SKM-1 (cell line): ENCODE measurements around the gene BCL6.
A peak's percentile ranks its signal among the peaks of the same experiment; 100 is the strongest.

ENCODE experiments used
- DNase-seq: peaks from one replicate; lab custom pipeline; 2025; ENCODE audit not compliant: unreplicated experiment; lab: John Stamatoyannopoulos, UW

BCL6 gene

DNA sequence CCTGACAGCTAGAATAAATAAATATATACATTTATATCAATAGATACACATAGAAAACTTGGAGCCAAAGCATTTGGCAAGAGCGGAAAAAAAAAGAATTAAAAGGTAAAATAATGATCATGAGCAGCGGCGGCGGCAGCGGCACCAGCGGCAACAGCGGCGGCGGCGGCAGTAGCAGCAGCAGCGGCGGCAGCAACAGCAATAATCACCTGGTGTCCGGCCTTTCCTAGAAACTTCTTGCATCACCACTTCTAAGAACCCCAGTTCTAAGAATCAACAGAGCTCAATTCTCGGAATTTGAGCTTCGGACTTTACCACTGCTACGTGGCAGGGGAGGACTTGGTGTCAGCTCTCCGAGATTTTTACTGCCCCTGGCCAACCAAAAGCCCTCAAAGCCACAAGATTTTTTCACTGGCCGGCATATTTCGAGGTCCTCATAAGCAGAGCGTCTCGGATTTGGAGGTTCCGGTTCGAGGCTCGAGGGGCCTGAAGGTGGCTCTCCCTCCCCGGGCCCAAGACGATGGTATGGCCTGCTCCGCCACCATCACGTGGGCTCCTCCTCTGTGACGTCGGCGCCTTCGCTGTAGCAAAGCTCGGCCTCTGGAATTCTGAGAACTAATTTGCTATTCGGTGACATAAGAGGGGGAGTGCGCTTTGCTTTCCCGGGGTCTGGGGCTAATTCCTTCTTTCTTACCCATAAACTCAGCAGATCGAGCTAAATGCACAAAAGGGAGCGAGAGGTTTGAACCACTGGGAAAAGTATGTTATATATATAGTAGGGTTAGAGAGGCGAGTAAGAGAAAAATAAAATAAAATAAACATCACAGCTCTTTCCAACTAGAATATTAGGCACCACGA is at the start of gene BCL6:
Gene BCL6, minus strand, starts transcription at position 268 of the 858 bp plus-strand sequence. CDS start 11,775 bp downstream, outside the sequence.
- DNase-seq = peak; percentile 92

DNA sequence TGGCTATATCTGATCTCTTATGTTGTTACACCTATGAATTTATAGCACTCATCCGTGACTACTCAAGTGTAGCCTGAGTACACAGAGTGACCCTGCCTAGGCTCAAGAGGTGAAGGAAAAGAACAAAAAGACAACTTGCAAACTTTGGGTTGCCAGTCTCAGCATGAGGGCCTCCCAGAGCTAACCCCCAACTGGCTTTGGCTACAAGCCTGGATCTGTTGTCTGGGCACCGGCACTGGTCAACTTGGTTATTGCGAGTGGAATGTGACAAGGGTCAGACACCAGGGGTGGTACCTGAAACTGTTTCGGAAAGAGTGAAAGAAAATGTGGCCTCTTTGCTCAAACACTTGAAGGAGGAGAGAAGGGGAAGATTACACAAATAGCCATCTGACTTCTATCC is 49.5 kb upstream of the BCL6 start:
- DNase-seq = no peak

DNA sequence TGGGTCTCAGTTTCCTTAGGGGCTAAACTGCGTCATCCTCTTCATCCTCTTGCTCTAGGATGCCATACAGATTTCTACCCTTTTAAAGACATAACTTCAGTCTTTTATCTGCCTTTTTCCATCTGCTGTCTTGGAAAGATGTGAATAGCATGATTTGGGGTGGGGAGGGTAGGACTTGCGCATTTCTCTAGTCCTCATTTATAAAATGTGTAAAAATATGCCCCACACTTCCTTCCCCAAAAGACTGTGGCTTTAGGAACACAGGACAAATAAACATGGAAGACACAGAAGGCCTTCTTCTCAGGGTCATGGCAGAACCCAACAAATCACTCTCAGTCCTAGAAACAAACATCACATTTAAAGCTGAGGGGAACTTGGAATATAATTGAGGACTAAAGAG is 48.4 kb upstream of the BCL6 start:
- DNase-seq = no peak

DNA sequence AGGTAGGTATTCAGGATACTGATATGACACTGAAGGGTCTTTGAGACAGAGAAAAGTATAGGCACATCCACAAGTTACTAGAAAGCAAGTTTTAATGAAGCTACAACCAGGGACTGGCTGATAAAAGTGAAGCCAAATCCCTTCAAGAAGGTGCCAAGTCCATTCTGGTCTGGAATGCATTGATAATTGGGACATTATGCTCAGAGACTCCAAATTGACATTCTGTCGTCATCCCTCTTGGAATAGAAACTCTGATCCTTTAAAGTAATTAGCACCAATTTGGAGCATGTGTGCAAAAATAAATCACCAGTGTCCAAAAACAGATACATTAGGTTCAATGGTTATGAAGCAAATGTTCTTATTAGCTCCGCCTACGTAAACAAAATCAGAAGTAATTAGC is 47.3 kb upstream of the BCL6 start:
- DNase-seq = no peak

DNA sequence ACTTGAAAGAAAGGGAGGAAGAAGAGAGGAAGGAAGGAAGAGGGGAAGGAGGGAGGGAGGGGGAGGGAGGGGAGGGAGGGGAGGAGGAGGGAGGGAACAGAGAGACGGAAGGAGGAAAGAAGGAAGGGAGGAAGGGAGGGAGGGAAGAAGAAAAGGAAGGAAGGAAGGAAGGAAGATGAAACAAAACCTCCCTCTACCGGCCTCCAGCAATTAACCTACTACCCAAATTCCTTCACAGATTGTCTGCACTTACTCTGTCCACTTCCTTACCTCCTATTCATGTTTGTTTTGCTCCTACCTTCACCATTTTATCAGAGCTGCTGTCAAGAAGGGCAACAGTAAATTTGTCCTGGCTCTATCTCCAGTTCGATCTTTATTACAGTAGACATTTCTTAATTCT is 44.6 kb upstream of the BCL6 start:
- no peak for DNase-seq

DNA sequence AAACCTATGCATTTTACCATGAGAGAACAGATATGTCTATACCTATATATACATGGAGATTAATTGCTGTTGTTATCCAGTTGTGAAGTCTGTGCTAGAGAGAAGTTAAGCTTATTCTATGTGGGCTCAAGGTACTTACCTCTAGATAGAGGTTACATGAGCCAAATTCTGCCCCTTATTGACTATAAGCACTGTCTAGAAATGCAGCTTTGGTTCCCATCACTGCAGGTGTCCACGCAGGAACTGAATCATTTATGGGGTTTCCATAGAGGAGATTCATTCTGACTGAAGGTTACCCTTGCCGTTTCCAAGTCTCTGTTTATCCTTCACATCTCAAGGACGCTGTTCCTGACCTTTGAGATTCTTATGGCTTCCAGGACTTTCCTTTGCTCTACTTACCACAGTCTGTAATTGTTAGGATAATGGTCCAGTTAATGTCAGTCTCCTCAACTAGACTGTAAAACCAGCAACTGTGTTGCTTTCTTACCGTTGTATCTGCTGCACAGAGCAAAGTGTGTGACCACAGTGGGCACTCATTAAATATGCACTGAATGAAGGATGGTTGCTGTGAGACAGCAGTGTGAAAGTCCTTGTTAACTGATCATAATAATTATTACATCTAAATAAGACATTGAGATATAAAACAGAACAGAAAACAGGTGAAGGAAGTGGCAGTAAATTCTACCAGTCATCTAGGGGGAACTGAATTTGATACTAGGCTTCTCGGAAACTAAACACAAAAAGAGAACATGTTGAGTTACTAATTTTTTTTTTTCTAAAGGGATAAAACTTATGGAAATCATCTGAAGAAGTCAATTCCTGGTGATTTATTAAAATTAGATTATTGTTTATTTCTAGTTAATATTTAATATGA is 44.0 kb upstream of the BCL6 start:
- DNase-seq = no peak

DNA sequence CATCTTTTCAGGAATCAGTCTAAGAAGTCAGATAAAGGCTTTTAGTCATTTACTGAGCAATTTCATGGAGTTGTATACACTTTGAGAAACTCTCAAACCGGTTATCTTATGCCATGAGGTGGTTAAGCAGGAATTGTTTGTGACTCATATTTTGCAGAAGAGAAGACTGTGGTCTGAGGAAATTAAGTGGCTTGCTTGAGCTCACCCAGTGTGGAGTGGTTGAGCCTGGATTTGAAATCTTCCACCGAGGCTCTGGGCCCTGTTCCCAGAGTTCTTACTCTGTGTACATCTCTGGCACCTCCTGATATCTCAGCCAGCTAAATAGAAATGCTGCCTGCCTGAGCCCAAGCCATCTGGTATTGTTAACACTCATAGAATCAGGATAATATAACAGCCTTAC is 37.8 kb upstream of the BCL6 start:
- DNase-seq = no peak

DNA sequence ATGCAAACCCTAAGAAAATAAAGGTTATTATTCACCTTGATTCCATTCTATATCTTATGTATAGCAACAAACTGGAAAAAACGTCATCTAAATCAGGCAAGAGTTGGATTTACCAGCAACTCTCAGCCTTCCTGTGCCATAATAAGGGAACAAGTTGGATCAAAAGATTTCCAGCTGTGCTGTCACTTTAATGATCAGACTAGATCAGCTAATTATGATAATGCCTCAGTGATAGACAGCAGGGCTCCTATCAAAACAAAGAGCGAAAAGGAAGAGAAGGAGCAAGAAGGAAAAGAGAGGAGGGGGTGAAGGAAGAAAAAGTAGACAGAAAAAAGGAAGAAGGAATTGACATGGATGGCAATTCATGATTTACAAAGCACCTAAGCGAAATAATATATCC is 36.7 kb upstream of the BCL6 start:
- DNase-seq = no peak

DNA sequence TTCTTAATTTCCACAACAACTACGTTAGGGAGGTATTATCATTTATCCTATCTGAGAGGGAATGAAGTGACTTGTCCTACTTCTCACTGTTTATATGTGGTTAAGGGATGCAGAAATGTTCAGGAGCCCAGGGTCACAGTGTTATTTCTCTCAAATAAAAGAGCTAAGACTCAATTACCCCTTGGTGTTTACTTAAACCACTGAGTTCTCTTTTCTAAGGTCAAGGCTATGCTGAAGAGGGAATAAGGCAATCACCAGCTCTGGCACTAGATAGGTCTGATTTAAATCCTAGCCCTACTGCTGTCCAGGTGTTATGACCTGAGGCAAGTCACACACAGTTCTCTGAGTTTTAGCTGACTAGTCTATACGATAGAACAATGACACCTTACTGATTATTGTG is 35.7 kb upstream of the BCL6 start:
- DNase-seq = no peak

DNA sequence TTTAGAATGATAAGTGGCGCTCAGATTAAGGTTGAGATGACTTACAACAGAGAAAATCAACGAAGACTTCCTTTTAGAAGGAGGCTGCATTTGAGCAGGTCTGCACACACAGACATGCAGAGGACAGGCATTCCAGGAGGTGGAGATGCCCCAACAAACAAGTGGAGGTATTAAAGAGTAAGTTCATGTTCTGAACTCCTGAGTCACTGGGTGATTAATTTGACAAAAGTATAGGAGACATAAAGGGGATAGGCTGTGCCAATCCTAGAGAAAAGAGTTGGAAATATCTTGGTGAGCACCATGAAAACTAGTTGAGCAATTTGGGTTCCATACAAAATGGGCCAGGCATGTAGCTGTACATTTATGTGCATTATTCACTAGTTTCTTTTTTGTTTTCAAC is 33.5 kb upstream of the BCL6 start:
- no peak for DNase-seq

DNA sequence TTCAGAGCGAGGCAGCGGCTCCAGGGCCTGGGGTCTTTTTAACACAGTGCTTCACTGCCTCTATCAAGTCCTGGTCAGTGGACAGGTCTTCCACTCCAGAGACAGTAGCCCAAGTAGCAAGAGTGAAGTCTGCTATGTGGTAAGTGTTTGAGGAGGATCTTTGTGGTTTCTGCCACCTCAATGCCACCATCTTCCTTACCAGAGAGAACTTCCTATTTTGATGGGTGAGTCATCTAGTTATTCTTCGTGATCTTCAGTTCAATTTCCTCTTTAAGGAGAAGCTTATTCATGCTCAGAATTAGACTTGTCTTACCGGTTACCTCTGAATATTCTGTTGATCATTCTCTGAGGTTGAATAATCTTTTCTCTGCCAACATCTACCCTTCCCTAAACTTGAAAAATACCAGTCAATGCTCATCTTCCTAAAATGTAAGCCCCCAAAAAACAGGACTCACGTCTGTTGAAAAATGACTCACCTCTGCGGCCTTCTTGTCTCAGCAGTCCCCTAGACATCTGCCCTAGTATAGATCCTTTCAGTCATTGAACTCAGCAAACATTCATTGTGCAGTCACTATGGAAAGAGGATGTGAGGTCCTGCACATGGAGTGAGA is 32.2 kb upstream of the BCL6 start:
- DNase-seq = peak; percentile 98

DNA sequence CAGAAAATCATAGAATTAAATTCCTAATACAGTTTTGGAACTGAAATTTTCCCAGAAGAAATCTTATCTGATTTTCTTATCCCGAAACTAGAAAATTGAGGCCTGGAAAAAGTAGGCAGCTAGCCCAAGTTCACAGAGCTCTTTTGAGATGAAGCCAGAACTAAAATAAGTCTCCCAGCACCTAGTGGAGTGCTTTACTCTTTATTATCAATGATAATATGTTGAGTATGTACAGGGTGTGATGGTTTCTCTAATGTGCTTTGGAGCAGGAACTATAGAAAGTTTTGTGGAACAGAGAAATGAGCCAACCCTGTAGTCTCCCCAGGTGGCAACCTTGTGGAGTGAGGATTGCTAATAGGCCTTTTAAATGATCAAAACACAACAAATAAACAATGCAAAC is 30.3 kb upstream of the BCL6 start:
- no peak for DNase-seq

DNA sequence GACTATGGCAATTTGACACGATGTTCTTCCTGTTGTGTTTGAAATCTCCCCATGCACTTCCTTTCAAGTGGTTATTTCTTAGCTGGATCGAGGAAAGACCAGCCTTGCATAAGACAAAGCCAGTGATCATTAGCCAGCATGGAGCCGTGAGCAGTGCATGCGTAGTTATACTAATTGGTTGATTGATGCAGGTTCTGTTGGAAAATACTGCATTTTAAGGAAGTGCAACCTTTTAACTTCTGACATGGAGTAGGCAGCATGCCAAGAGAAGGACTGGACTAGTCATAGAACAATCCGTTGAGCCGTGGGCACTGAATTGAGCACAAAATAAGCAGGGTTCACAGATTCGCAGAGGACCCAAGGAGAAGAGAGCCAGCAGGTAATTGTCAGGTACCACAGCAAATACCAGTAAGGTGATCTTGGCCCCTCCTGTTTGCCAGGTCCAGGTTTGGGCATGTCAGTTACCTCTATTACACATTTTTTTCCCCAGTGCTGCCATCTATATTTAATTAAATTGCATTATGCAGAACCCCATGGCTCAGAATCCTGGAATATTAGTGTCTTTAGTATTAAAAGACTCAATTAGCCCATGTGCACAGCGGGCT is 29.0 kb upstream of the BCL6 start:
- DNase-seq = peak; percentile 81

DNA sequence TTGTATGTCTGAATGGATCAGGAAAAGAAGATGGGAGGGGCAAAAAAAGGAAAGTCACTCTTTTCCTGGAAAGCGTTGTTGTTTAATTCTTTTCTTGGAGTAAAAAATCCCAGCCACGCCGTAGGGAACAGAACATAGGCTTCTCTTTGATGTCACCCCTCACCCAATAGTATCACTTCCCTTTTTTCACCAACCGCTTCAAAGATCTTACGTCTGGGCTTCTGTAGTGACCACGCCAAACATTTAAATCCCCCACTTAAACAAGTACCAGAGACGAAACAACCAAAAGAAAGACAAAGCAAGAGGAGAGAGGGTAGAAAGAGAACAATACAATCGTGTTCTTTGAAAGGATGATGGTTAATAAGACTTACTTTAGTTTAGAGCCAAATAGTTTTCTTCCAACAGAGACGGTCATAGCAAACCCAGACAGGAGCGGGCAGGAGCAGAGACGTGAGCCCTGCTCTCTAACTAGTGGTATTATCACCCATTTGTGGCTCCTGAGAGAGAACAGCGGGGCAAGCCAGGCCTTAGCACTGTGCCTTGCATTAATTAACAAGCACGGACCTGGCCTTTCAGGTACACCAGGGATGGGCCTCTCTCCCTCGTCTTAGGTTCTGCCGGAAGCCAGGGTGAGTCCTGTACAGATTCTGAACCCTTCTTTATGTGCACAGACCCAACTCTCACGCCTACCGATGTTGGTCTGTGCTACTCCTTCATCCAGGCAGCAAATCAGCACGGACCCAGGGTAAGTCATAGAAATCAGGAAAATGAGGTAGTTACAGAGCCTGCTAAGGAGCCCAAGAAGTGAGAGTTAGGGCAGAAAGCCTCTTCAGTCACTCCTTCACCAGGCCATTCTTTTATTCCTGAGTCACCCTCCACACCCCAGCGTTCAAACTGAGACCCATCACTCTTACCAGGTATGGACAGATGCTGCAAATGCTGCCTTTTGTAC is 28.2 kb upstream of the BCL6 start:
- DNase-seq = peak; percentile 81

DNA sequence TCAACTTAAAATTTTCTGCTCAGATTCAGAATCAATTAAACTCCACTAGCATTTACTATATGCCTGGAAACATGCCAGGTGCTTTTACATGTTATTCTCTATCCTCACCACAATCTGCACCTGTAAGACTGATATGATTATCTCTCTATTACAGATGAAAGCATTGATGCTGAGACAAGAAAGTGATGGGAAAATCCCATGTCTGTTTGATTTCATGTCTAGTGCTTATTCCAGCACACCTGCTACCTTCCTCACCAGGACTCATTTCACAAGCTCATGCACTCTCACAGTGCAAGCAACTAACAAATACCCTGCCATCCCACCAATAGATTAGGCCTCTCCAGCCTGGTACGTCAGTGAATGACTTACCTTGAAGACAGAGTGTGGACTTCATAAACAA is 25.0 kb upstream of the BCL6 start:
- no peak for DNase-seq

DNA sequence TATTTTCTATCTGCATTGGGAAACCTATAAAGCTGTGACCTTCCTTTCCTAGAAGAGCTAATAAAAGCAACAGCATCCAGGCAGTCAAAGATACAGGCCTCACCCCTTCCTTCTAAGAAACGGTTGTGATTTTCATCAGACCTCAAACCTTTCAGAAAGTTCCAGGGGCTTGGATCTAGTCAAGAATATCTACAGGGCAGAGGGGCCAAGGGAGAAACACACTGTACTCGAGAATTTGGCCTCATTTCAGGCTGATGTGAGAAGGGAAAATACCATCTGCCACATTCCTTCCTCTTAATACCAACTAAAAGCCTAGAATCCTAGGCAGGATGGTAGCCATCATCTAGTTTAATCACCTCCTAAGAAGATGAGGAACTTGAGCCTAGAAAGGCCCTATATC is 24.5 kb upstream of the BCL6 start:
- DNase-seq = no peak

DNA sequence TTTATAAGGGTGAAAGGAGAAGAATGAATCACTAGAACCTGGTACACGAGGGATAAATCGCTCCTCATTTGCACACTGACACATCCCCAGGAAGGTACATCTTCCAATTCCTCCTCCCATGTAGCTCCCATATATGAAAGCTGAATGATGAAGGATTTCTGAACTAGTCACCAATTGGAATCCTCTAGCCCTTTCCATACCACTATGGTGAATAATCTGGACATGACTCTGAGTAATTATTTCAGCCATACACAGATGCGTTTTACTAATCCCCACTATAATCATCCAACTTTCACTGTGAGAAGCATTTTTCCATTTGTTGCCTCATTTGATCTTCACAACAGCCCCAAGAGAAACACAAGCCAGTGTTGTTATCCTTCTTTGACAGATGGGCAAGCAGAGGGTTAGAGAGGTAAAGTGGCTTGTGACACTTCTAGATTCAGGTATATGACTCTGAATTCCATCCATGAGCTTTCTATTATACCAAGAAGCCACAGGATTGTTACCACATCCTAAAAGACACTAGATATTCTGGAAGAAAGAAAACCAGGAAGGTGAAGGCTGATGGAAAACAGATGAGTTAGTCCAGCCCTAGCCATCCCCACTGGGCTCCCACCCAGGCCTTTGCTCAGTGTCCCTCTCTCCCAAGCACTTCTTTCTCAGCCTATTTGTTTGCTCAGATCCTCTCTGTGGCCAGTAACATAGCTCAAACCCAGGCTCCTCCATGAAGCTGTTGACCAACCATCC is 22.2 kb upstream of the BCL6 start:
- no peak for DNase-seq

DNA sequence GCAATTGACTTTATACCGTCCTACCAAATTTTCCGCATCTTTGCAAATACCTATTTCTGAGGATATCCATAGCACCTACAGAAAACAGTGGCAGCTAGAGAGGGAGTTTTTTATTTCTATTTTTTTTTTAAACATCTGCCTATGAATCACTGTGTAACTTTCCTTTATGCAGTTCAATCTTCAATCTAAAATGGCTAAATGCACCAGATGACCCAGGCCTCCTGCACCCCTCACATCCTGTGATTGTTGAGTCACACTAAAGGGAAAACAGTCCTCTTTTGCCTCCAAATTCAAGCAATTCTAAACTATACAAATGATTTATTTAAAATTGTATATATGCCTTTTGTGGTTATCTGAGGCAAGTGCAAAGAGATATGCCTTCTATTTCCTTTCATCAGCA is 20.1 kb upstream of the BCL6 start:
- DNase-seq = no peak

DNA sequence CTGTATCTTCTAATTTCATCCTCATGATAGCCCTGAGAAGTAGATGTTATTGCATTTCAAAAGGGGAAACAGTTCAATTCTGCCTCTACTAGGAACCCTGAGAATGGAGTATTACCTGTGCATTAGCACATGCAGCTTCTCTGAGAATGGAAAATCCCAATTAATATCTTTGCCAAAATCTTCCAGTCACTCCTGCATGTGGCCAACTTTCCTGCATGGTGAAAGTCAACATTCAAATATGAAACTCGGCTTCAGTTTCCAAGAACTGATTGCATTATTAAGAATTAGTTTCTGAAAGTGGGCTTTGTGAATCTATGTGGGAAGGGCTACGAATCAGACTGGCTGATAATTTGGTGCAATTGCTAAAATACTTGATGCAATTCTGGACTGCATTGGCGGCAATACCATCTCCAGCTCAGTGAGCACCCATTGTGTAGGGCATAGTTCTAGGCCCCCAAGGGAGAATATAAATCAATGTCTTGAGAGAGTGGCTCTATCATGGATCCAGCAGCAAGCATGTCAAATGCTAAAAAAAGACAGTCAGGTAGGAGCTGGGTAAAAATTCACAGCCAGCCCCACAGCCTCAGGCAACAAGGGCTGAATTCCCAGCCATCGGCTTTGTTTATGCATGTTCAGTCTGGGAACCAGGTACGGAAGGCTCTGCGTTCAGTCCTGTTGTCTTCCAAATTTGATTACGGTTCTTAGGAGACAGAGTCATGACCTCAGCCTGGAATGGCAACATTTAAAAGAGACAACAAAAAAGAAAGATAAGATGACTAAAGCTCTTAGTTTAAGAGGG is 18.8 kb upstream of the BCL6 start:
- DNase-seq = no peak
